ENCODE measurements around the gene ZNF385B. TPM values are rescaled to one million over a fixed set of nuclear protein-coding genes. Genes with fewer than 3 reads are reported as not detected.

The ZNF385B gene
- total and polyA plus RNA-seq, 9 of the 15 experiments (the other 6 are each of a cell fraction or from before 2014, with no cell fraction given): 0.50 TPM; not detected in 8

DNA sequence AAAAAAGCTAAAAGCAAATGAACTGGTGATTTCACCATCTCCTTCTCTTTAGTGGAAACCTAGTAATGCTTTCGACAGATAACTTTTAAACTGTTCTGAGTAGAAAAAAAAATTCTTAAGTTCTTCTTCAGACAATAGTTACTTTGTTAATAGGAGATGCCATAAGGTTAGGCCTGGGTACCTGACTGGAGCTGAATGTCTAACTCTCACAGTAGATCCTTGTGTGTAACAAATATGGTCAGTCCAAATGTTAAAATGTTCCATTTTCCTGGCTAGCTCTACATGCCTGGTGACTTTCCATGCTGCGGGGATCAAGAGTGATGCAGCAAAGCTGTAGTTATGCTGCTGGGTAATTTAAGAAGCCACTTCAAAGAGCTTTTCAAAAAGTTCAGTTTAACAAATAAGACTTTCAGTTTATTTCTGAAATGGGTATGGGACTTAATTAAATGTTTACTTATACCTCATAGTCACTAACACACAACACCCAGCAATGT lies 332.8 kb downstream of the ZNF385B start (continued):
- no peak for TF ChIP-seq NR2C1 (IDR thresholded peaks at IDR 0.05)
- TF ChIP-seq NR2C1 (tag; IDR thresholded peaks at IDR 0.05): no peak
- TF ChIP-seq GATAD2B (IDR thresholded peaks at IDR 0.05; ENCODE audit: borderline replicate concordance): no peak
- TF ChIP-seq ZNF780A (CRISPR knock-in tag; IDR thresholded peaks at IDR 0.05): no peak

DNA sequence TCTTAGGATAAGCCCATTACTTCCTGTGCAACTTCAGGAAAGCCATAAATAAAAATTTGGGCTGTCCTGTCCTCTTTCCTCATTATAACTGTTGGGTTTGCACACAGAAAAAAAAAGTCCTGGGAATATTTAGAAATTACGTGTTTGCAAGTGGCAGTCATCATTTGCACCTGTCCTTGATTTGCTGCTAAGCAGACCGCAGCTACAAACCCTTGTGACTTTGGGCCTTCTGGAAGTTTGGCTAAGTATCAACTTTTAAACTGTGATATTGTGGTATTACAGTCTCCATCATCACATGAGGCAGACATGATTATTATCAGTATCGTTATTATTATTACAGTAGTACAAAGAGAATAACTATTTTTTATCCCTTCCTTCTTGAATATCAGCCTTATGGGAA lies 336.1 kb downstream of the ZNF385B start:
- CTCF ChIA-PET (ENCODE audit: low intra/inter-chr PET ratio): no interaction called here
- no peak for DNase-seq (ENCODE audit: extremely low read depth in 1 of 4, low spot score in 3 of 4)
- FAIRE-seq: no peak
- TF ChIP-seq ZNF444 (CRISPR knock-in tag; IDR thresholded peaks at IDR 0.05) (no peak), TAF1 (IDR thresholded peaks at IDR 0.05; ENCODE audit: control insufficient read depth, extremely low read depth, insufficient read depth, low read length, severe bottlenecking) (no peak), PYGO2 (tag; IDR thresholded peaks at IDR 0.05) (no peak), ZNF175 (CRISPR knock-in tag; IDR thresholded peaks at IDR 0.05; ENCODE audit: low read depth) (no peak), EHMT2 (IDR thresholded peaks at IDR 0.05) (no peak), CBFB (CRISPR knock-in tag; IDR thresholded peaks at IDR 0.05) (no peak), HDAC8 (tag; IDR thresholded peaks at IDR 0.05) (no peak), KLF16 (IDR thresholded peaks at IDR 0.05) (no peak), ETV5 (CRISPR knock-in tag; IDR thresholded peaks at IDR 0.05; ENCODE audit: low read depth) (no peak), PPARD (CRISPR knock-in tag; IDR thresholded peaks at IDR 0.05) (no peak), NR2F6 (CRISPR knock-in tag; IDR thresholded peaks at IDR 0.05) (no peak)
- TF ChIP-seq, protein P1, sequence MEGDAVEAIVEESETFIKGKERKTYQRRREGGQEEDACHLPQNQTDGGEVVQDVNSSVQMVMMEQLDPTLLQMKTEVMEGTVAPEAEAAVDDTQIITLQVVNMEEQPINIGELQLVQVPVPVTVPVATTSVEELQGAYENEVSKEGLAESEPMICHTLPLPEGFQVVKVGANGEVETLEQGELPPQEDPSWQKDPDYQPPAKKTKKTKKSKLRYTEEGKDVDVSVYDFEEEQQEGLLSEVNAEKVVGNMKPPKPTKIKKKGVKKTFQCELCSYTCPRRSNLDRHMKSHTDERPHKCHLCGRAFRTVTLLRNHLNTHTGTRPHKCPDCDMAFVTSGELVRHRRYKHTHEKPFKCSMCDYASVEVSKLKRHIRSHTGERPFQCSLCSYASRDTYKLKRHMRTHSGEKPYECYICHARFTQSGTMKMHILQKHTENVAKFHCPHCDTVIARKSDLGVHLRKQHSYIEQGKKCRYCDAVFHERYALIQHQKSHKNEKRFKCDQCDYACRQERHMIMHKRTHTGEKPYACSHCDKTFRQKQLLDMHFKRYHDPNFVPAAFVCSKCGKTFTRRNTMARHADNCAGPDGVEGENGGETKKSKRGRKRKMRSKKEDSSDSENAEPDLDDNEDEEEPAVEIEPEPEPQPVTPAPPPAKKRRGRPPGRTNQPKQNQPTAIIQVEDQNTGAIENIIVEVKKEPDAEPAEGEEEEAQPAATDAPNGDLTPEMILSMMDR (IDR thresholded peaks at IDR 0.05 in 2 of 3, conservative IDR thresholded peaks at IDR 0.05 in 1 of 3; ENCODE audit: insufficient read depth in 2 of 3, low read depth in 1 of 3, low read length in 3 of 3): no peak
- TF ChIP-seq, protein P2, sequence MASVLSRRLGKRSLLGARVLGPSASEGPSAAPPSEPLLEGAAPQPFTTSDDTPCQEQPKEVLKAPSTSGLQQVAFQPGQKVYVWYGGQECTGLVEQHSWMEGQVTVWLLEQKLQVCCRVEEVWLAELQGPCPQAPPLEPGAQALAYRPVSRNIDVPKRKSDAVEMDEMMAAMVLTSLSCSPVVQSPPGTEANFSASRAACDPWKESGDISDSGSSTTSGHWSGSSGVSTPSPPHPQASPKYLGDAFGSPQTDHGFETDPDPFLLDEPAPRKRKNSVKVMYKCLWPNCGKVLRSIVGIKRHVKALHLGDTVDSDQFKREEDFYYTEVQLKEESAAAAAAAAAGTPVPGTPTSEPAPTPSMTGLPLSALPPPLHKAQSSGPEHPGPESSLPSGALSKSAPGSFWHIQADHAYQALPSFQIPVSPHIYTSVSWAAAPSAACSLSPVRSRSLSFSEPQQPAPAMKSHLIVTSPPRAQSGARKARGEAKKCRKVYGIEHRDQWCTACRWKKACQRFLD (CRISPR knock-in tag; IDR thresholded peaks at IDR 0.05): no peak
- TF ChIP-seq, protein P3, sequence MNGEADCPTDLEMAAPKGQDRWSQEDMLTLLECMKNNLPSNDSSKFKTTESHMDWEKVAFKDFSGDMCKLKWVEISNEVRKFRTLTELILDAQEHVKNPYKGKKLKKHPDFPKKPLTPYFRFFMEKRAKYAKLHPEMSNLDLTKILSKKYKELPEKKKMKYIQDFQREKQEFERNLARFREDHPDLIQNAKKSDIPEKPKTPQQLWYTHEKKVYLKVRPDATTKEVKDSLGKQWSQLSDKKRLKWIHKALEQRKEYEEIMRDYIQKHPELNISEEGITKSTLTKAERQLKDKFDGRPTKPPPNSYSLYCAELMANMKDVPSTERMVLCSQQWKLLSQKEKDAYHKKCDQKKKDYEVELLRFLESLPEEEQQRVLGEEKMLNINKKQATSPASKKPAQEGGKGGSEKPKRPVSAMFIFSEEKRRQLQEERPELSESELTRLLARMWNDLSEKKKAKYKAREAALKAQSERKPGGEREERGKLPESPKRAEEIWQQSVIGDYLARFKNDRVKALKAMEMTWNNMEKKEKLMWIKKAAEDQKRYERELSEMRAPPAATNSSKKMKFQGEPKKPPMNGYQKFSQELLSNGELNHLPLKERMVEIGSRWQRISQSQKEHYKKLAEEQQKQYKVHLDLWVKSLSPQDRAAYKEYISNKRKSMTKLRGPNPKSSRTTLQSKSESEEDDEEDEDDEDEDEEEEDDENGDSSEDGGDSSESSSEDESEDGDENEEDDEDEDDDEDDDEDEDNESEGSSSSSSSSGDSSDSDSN (IDR thresholded peaks at IDR 0.05; ENCODE audit: borderline replicate concordance in 1 of 2, low read depth in 2 of 2, low read length in 2 of 2): no peak

More for the DNA sequence above, 336.1 kb downstream of the ZNF385B start:
- Histone ChIP-seq H2AFZ (ENCODE audit: low read depth, low read length) (no peak overlapping the region), H3K4me1 (replicated peaks in 1 of 2; ENCODE audit: control insufficient read depth in 2 of 2, insufficient read depth in 2 of 2, low read length in 2 of 2) (no peaks in the 10 kb centered on the region), H3K9me1 (ENCODE audit: control insufficient read depth, insufficient read depth, low read length) (no peaks in the 10 kb centered on the region), H3K4me3 (no peak overlapping the region), H4K20me1 (replicated peaks; ENCODE audit: control insufficient read depth, insufficient read depth, low read length) (no peaks in the 10 kb centered on the region), H3K27me3 (ENCODE audit: control insufficient read depth in 2 of 2, insufficient read depth in 2 of 2, low read length in 2 of 2) (no peaks in the 10 kb centered on the region), H3K4me2 (ENCODE audit: insufficient read depth, low read length) (no peak overlapping the region), H3K27ac (ENCODE audit: extremely low read depth, low read depth, low read length) (no peak overlapping the region), H3K36me3 (ENCODE audit: control insufficient read depth, insufficient read depth, low read length) (no peaks in the 10 kb centered on the region), H3K9ac (ENCODE audit: insufficient read depth in 1 of 2, low read depth in 2 of 2, low read length in 2 of 2) (no peak overlapping the region), H3K9me3 (replicated peaks; ENCODE audit: control insufficient read depth, insufficient read depth, low read depth, low read length) (no peaks in the 10 kb centered on the region), H3K79me2 (ENCODE audit: control insufficient read depth, insufficient read depth, low read length) (no peaks in the 10 kb centered on the region)
- POLR2A ChIA-PET: no interaction called here
- no peak for ATAC-seq
- in situ Hi-C loops (cut with MboI): no loop called here
- BruUV-seq (replicated peaks): no TSS peak
- intact Hi-C loops (cut with micrococcal nuclease): no loop called here
- WGBS (ENCODE audit: insufficient coverage, low coverage, missing lambda C conversion rate): 0% methylated on average over 3 of the region's 3 CpGs
